Ishikawa (cell line): ENCODE data around the gene STK17B.

ENCODE experiments used
- FOXM1 ChIP-seq: IDR thresholded peaks from 2 replicates; pipeline ENCODE4 v1.6.1; 2012; ENCODE audit warnings: low read depth, borderline replicate concordance
- TEAD4 ChIP-seq: IDR thresholded peaks from 2 replicates; pipeline ENCODE4 v1.6.1; 2012
- TF ChIP-seq, protein P1 (sequence below): IDR thresholded peaks from 2 replicates; pipeline ENCODE4 v1.6.1; 2012
- TF ChIP-seq, protein P2 (sequence below): IDR thresholded peaks from 2 replicates; pipeline ENCODE4 v1.6.1; 2012

DNA sequence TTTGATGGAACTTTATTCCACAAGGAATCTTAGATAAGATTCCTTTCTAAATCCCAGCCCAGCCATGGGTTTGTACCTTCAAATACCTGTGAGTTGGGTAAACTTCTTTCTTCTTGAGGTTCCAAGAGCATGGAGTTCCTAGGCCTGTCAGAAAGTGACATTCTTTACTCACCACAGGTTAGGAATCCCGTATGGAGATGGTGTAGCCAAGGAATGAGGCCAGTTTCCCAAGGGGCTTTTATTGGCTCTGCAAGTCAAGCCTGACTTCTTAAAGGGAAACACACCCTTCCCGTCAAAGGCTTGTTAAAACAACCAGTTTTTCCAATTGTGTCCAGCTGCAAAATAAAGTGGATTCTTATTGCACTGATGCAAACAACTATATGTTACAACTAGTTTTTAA lies 45.8 kb downstream of the STK17B start:
- TF ChIP-seq, protein P1, sequence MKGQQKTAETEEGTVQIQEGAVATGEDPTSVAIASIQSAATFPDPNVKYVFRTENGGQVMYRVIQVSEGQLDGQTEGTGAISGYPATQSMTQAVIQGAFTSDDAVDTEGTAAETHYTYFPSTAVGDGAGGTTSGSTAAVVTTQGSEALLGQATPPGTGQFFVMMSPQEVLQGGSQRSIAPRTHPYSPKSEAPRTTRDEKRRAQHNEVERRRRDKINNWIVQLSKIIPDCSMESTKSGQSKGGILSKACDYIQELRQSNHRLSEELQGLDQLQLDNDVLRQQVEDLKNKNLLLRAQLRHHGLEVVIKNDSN: no peak
- TF ChIP-seq, protein P2, sequence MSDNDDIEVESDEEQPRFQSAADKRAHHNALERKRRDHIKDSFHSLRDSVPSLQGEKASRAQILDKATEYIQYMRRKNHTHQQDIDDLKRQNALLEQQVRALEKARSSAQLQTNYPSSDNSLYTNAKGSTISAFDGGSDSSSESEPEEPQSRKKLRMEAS: no peak
- TF ChIP-seq FOXM1 (no peak), TEAD4 (no peak)
